ENCODE data around the gene CLK4.

- TF ChIP-seq CTCF (IDR thresholded peaks at IDR 0.05) = no peak
- no peak for TF ChIP-seq POLR2A (IDR thresholded peaks at IDR 0.05)
Observed at GRCh38 chr5:178671602-178672144, 44.8 kb upstream of the CLK4 start.
